Activated B cell treated with CpG ODN at 0.5 μM for 24 hours (primary cell): ENCODE results near the gene FBXW4. TPM values are rescaled to one million over a fixed set of nuclear protein-coding genes. Genes with fewer than 3 reads are reported as not detected.
A peak's percentile ranks its signal among the peaks of the same experiment; 100 is the strongest.

ENCODE experiments used
- ATAC-seq: fragments of 200-7000 bp; cut with Tn5 transposase; one replicate; pipeline ENCODE4 v1.10.0; 2021; ENCODE audit warnings: low read depth, mild to moderate bottlenecking, moderate library complexity
- CTCF ChIA-PET: fragments of 350-600 bp; sonication (Branson Sonifier 250); formaldehyde crosslinking; loops from one replicate; lab custom pipeline; 2021; ENCODE audit warnings: antibody characterized with exemption; lab: Charles Lee
- POLR2A ChIA-PET: fragments of 350-600 bp; sonication (Branson Sonifier 250); formaldehyde crosslinking; loops from one replicate; lab custom pipeline; 2021; ENCODE audit warnings: antibody characterized with exemption; lab: Charles Lee
- DNase-seq: peaks from one replicate; pipeline ENCODE4 v3.0.0; 2022
- H3K27ac Mint-ChIP-seq: one replicate; pipeline ENCODE4 v1.8.0; 2020; ENCODE audit warnings: mixed read lengths
- H3K27me3 Mint-ChIP-seq: one replicate; pipeline ENCODE4 v1.8.0; 2021; ENCODE audit warnings: mixed read lengths
- H3K36me3 Mint-ChIP-seq: one replicate; pipeline ENCODE4 v1.8.0; 2021; ENCODE audit warnings: low read depth, mixed read lengths
- H3K4me1 Mint-ChIP-seq: one replicate; pipeline ENCODE4 v1.8.0; 2021; ENCODE audit warnings: mixed read lengths
- H3K4me3 Mint-ChIP-seq: one replicate; pipeline ENCODE4 v1.8.0; 2020; ENCODE audit warnings: mild to moderate bottlenecking, mixed read lengths
- H3K9me3 Mint-ChIP-seq: one replicate; pipeline ENCODE4 v1.8.0; 2020; ENCODE audit warnings: mixed read lengths
- intact Hi-C: fragments of 100-400 bp; cut with micrococcal nuclease; formaldehyde crosslinking; loops from one replicate; pipeline ENCODE4 v1.15.1; 2024
- total RNA-seq: library from RNA; stranded (reverse); gene quantifications from 2 replicates; pipeline ENCODE4 v1.2.3, GENCODE V29; 2022
- TF ChIP-seq, protein P1 (sequence below): fragments of 200-600 bp; IDR thresholded peaks from one replicate; pipeline ENCODE4 v1.8.0; 2022; ENCODE audit warnings: antibody characterized with exemption, mild to moderate bottlenecking

FBXW4 gene
- total RNA-seq, 1 donor from 2014 or later = 74.2 TPM

DNA sequence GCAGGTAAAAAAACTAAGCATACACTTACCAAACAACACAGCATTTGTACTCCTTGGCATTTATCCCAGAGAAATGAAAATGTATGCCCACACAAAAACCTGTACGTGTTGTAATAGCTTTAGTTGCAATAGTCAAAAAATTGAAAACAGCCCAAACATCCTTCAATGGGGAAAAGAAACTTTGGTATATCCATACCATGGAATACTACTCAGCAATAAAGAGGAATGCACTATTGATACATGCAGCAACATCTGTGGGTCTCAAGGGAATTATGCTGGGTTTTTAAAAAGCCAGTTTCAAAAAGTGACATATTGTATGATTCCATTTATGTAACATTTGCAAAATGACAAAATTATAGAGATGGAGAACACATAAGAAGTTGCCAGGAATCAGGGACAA, 71.4 kb downstream of the FBXW4 start:
- CTCF ChIA-PET = interaction anchor here (1.5 kb wide), 1 partner anchor 21 kb away, joined by 3 read pairs; no protein-coding TSS in a partner anchor
- Mint-ChIP-seq H3K4me3 (no peak overlapping the region), H3K36me3 (peaks cover 74% of the 10 kb centered on the region)

DNA sequence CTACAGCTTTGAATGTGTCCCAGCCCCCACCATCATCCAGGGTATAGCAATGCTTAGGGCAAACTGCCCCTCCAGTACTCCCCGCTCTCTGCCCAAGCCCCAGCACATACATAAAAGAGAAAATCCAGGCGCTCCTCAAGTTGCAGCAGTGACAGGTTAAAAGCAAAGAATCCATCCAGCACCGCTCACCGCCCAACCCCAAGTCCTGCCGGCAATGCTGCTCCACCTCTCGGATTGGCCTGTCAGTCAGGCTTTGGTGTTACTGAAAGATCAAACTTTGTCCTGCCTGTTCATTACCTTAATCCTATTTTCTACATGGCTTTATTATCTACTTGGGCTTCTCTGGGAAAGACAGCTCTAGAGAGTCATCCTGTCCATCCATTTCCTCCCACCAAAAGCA, 75.0 kb downstream of the FBXW4 start:
- DNase-seq (no peak), ATAC-seq (no peak)
- H3K36me3 Mint-ChIP-seq = peaks cover 76% of the 10 kb centered on the region
- peak overlapping the region; percentile 56 for H3K27ac Mint-ChIP-seq
- TF ChIP-seq, protein P1, sequence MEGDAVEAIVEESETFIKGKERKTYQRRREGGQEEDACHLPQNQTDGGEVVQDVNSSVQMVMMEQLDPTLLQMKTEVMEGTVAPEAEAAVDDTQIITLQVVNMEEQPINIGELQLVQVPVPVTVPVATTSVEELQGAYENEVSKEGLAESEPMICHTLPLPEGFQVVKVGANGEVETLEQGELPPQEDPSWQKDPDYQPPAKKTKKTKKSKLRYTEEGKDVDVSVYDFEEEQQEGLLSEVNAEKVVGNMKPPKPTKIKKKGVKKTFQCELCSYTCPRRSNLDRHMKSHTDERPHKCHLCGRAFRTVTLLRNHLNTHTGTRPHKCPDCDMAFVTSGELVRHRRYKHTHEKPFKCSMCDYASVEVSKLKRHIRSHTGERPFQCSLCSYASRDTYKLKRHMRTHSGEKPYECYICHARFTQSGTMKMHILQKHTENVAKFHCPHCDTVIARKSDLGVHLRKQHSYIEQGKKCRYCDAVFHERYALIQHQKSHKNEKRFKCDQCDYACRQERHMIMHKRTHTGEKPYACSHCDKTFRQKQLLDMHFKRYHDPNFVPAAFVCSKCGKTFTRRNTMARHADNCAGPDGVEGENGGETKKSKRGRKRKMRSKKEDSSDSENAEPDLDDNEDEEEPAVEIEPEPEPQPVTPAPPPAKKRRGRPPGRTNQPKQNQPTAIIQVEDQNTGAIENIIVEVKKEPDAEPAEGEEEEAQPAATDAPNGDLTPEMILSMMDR = no peak
- intact Hi-C loops = no loop called here
- no peaks in the 10 kb centered on the region for H3K9me3 Mint-ChIP-seq
- H3K27me3 Mint-ChIP-seq = no peaks in the 10 kb centered on the region
- no peak overlapping the region for H3K4me3 Mint-ChIP-seq
- peaks cover 29% of the 10 kb centered on the region for H3K4me1 Mint-ChIP-seq
- CTCF ChIA-PET = no interaction called here
- POLR2A ChIA-PET = no interaction called here

More for the DNA sequence above, 71.4 kb downstream of the FBXW4 start:
- H3K4me1 Mint-ChIP-seq = peaks cover 18% of the 10 kb centered on the region
- H3K27me3 Mint-ChIP-seq = no peaks in the 10 kb centered on the region
- no peak overlapping the region for H3K27ac Mint-ChIP-seq
- POLR2A ChIA-PET = no interaction called here
- H3K9me3 Mint-ChIP-seq = no peaks in the 10 kb centered on the region
- ATAC-seq (no peak), DNase-seq (no peak)
- TF ChIP-seq, protein P1 = no peak
- intact Hi-C loops = no loop called here

DNA sequence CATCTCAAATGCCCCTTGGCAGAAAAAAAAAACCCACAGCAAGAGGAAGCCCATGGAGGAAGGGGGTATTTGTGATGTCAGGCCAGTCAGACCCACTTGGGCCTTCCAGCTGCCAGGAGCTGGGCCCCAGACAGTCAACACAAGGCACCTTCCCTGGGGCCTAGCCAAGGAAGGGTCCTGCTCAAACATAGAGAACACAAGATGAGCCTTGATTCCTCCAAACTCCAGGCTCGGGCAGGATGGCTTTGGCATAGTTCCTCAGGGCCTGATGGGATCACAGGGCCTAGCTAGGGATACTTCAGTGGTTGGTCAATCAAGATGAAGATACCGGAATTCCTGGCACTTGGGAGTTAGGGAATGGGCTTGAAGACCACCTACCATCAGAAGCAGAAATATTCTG, 76.1 kb downstream of the FBXW4 start:
- H3K27ac Mint-ChIP-seq = no peak overlapping the region
- H3K36me3 Mint-ChIP-seq = peaks cover 66% of the 10 kb centered on the region
- TF ChIP-seq, protein P1 = no peak
- H3K4me1 Mint-ChIP-seq = peaks cover 24% of the 10 kb centered on the region
- ATAC-seq = no peak
- CTCF ChIA-PET = no interaction called here
- no peaks in the 10 kb centered on the region for H3K9me3 Mint-ChIP-seq
- H3K27me3 Mint-ChIP-seq = no peaks in the 10 kb centered on the region
- DNase-seq = no peak
- intact Hi-C loops = no loop called here
- H3K4me3 Mint-ChIP-seq = no peak overlapping the region
- POLR2A ChIA-PET = no interaction called here

DNA sequence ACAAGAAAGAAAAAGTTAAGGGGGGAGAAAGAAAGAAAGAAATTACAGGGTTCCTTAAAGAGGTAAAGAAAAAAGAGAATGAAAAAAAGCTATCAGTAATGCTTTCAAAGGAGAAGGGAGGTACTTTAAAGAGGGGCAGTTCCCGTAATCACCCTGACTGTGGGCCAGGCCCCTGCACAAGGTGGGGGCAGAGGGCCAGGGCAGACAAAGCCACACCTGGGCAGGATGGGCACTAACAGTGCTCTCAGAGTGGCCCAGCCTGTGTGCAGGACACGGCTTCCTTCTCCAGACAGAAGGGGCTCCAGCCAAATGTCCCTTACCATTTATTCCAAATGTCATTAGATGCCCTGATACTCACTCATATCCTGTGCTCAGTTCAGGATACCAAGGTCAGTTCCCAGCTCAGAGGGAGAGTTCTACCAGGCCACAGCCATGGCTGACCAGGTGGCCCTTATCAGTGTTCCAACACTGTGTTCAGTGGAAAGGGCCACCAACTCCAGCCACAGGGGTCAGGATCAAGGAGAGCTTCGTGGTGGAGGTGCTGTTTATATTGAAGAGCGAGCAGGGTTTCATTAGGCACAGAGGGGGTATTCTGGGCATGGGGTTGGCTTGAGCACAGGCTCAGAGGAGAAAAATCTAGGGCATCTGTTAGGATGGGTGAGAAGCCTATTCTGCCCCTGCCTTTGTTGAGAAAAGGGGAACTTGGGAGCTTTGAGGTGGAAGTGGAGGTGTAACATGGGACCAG, 77.0 kb downstream of the FBXW4 start:
- CTCF ChIA-PET = interaction anchor here (1.4 kb wide), 1 partner anchor 15 kb away, joined by 3 read pairs; no protein-coding TSS in a partner anchor
- peak overlapping the region; percentile 16 for H3K27ac Mint-ChIP-seq
- H3K36me3 Mint-ChIP-seq = peaks cover 60% of the 10 kb centered on the region
- DNase-seq (no peak), ATAC-seq (no peak)
- POLR2A ChIA-PET = no interaction called here
- intact Hi-C loops = no loop called here
- peaks cover 24% of the 10 kb centered on the region for H3K4me1 Mint-ChIP-seq
- no peaks in the 10 kb centered on the region for H3K27me3 Mint-ChIP-seq
- TF ChIP-seq, protein P1 = no peak
- H3K4me3 Mint-ChIP-seq = no peak overlapping the region
- no peaks in the 10 kb centered on the region for H3K9me3 Mint-ChIP-seq

DNA sequence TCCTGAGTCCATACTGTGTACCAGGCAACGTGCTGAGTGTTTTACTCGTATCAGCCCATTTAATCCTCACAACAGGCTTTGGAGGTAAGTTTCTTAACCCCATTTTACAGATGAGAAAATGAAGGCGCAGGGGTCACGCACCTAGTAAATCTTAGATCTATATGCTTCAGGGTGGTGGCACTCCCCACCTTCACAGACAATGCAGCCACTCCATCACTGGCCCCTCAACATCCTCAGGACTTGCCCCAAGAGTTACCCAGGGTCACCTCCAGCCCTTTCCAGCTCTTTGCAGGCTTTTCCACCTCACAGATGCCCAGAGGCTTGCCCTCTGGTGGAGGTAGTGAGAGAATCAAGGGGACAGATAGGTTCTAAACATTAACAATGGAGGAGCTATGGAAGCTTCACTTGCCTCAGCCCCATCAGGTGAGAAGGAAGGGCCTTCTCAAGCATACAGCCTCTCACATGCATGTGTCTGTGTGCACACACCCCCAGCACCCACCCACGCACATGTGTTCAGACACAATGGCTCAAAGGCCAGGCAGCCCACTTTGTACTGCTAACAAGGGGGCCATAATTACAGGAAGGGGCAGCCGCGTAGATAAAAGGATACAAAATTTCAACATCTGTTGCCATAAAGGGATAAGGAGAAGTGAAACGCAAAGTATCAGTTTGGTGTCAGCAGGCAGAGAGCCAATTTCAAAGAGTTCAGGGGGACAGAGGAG, 77.7 kb downstream of the FBXW4 start:
- TF ChIP-seq, protein P1 = no peak
- Mint-ChIP-seq H3K36me3 (peaks cover 60% of the 10 kb centered on the region), H3K27me3 (no peaks in the 10 kb centered on the region), H3K4me1 (peaks cover 24% of the 10 kb centered on the region), H3K9me3 (no peaks in the 10 kb centered on the region), H3K27ac (peak overlapping the region; percentile 14), H3K4me3 (no peak overlapping the region)
- ChIA-PET POLR2A (interaction anchor here (0.5 to 0.7 kb wide), 2 partner anchors 162 to 226 kb away, joined by 3 read pairs; partner anchors contain the start of gene KCNIP2), CTCF (interaction anchor here (1.4 kb wide), 1 partner anchor 15 kb away, joined by 3 read pairs; no protein-coding TSS in a partner anchor)
- no peak for DNase-seq
- intact Hi-C loops = no loop called here
- peak; percentile 14 for ATAC-seq
